Neuron (in vitro differentiated cells): ENCODE data around the gene PBRM1.

Source experiments
- H2AFZ ChIP-seq: one replicate; pipeline ENCODE4 v1.6.1; 2013; ENCODE audit warnings: low read depth, mild to moderate bottlenecking, inconsistent platforms, low read length, moderate library complexity
- H3K27me3 ChIP-seq: one replicate; pipeline ENCODE4 v1.6.1; 2013; ENCODE audit warnings: low read length; ENCODE audit not compliant: insufficient read depth
- H3K36me3 ChIP-seq: one replicate; pipeline ENCODE4 v1.6.1; 2013; ENCODE audit warnings: low read length; ENCODE audit not compliant: insufficient read depth
- H3K4me1 ChIP-seq: one replicate; pipeline ENCODE4 v1.6.1; 2013; ENCODE audit warnings: low read length; ENCODE audit not compliant: insufficient read depth
- H3K4me3 ChIP-seq: 2 replicates; pipeline ENCODE4 v1.5.1; 2013; ENCODE audit warnings: mild to moderate bottlenecking, low read length, moderate library complexity
- H3K9me3 ChIP-seq: one replicate; pipeline ENCODE4 v1.6.1; 2013; ENCODE audit warnings: low read length

Gene PBRM1

GRCh38 chr3:52633786-52634185 is 51.9 kb downstream of the PBRM1 start:
- Histone ChIP-seq H2AFZ (no peak overlapping the region), H3K9me3 (no peaks in the 10 kb centered on the region), H3K36me3 (peaks cover 72% of the 10 kb centered on the region), H3K4me1 (no peaks in the 10 kb centered on the region), H3K4me3 (no peak overlapping the region), H3K27me3 (no peaks in the 10 kb centered on the region)

GRCh38 chr3:52625041-52625440 is 60.7 kb downstream of the PBRM1 start:
- no peaks in the 10 kb centered on the region for H3K4me1 ChIP-seq
- H3K9me3 ChIP-seq, result no peaks in the 10 kb centered on the region
- H2AFZ ChIP-seq, result no peak overlapping the region
- no peaks in the 10 kb centered on the region for H3K27me3 ChIP-seq
- H3K36me3 ChIP-seq, result peaks cover 72% of the 10 kb centered on the region
- H3K4me3 ChIP-seq, result no peak overlapping the region

GRCh38 chr3:52623234-52623792 is 62.4 kb downstream of the PBRM1 start:
- H3K4me1 ChIP-seq, result no peaks in the 10 kb centered on the region
- H3K9me3 ChIP-seq, result no peaks in the 10 kb centered on the region
- H3K36me3 ChIP-seq, result peaks cover 69% of the 10 kb centered on the region
- no peak overlapping the region for H2AFZ ChIP-seq
- no peaks in the 10 kb centered on the region for H3K27me3 ChIP-seq
- H3K4me3 ChIP-seq, result no peak overlapping the region

- Histone ChIP-seq H3K9me3 (no peaks in the 10 kb centered on the region), H3K4me3 (no peak overlapping the region), H2AFZ (no peak overlapping the region), H3K4me1 (no peaks in the 10 kb centered on the region), H3K36me3 (peaks cover 67% of the 10 kb centered on the region), H3K27me3 (no peaks in the 10 kb centered on the region)
These were observed 65.1 kb downstream of the PBRM1 start for GRCh38 chr3:52620580-52620979.

- Histone ChIP-seq H3K4me3 (no peak overlapping the region), H2AFZ (no peak overlapping the region), H3K27me3 (no peaks in the 10 kb centered on the region), H3K36me3 (peaks cover 86% of the 10 kb centered on the region), H3K4me1 (no peaks in the 10 kb centered on the region), H3K9me3 (no peaks in the 10 kb centered on the region)
These were observed 70.5 kb downstream of the PBRM1 start for GRCh38 chr3:52615166-52615565.

GRCh38 chr3:52614689-52615088 is 71.0 kb downstream of the PBRM1 start:
- H3K36me3 ChIP-seq, result peaks cover 84% of the 10 kb centered on the region
- H3K9me3 ChIP-seq, result no peaks in the 10 kb centered on the region
- no peak overlapping the region for H3K4me3 ChIP-seq
- H3K27me3 ChIP-seq, result no peaks in the 10 kb centered on the region
- no peak overlapping the region for H2AFZ ChIP-seq
- no peaks in the 10 kb centered on the region for H3K4me1 ChIP-seq

GRCh38 chr3:52609316-52609815 is 76.3 kb downstream of the PBRM1 start:
- H3K4me1 ChIP-seq, result no peaks in the 10 kb centered on the region
- no peaks in the 10 kb centered on the region for H3K27me3 ChIP-seq
- peaks cover 87% of the 10 kb centered on the region for H3K36me3 ChIP-seq
- H3K4me3 ChIP-seq, result no peak overlapping the region
- peaks cover 2% of the 10 kb centered on the region for H3K9me3 ChIP-seq
- H2AFZ ChIP-seq, result no peak overlapping the region

- Histone ChIP-seq H3K36me3 (peaks cover 86% of the 10 kb centered on the region), H2AFZ (no peak overlapping the region), H3K4me1 (no peaks in the 10 kb centered on the region), H3K27me3 (no peaks in the 10 kb centered on the region), H3K4me3 (no peak overlapping the region), H3K9me3 (peaks cover 4% of the 10 kb centered on the region)
These were observed 77.4 kb downstream of the PBRM1 start for GRCh38 chr3:52608337-52608736.

GRCh38 chr3:52606373-52607085 is 79.2 kb downstream of the PBRM1 start:
- no peaks in the 10 kb centered on the region for H3K4me1 ChIP-seq
- H2AFZ ChIP-seq, result no peak overlapping the region
- no peak overlapping the region for H3K4me3 ChIP-seq
- H3K36me3 ChIP-seq, result peaks cover 89% of the 10 kb centered on the region
- H3K27me3 ChIP-seq, result no peaks in the 10 kb centered on the region
- peaks cover 19% of the 10 kb centered on the region for H3K9me3 ChIP-seq

GRCh38 chr3:52600258-52600657 is 85.5 kb downstream of the PBRM1 start:
- H2AFZ ChIP-seq, result no peak overlapping the region
- no peak overlapping the region for H3K4me3 ChIP-seq
- H3K4me1 ChIP-seq, result no peaks in the 10 kb centered on the region
- peaks cover 82% of the 10 kb centered on the region for H3K36me3 ChIP-seq
- no peaks in the 10 kb centered on the region for H3K27me3 ChIP-seq
- H3K9me3 ChIP-seq, result peaks cover 37% of the 10 kb centered on the region

- peaks cover 75% of the 10 kb centered on the region for H3K36me3 ChIP-seq
- H3K9me3 ChIP-seq, result peaks cover 23% of the 10 kb centered on the region
- H3K4me3 ChIP-seq, result no peak overlapping the region
- H2AFZ ChIP-seq, result no peak overlapping the region
- H3K4me1 ChIP-seq, result no peaks in the 10 kb centered on the region
- no peaks in the 10 kb centered on the region for H3K27me3 ChIP-seq
These were observed 89.0 kb downstream of the PBRM1 start for GRCh38 chr3:52596658-52597265.

GRCh38 chr3:52593103-52593502 is 92.6 kb downstream of the PBRM1 start:
- H3K9me3 ChIP-seq, result peaks cover 5% of the 10 kb centered on the region
- no peaks in the 10 kb centered on the region for H3K27me3 ChIP-seq
- no peaks in the 10 kb centered on the region for H3K4me1 ChIP-seq
- H3K36me3 ChIP-seq, result peaks cover 63% of the 10 kb centered on the region
- no peak overlapping the region for H2AFZ ChIP-seq
- no peak overlapping the region for H3K4me3 ChIP-seq

- no peaks in the 10 kb centered on the region for H3K4me1 ChIP-seq
- H2AFZ ChIP-seq, result no peak overlapping the region
- peaks cover 75% of the 10 kb centered on the region for H3K36me3 ChIP-seq
- no peak overlapping the region for H3K4me3 ChIP-seq
- H3K27me3 ChIP-seq, result no peaks in the 10 kb centered on the region
- H3K9me3 ChIP-seq, result no peaks in the 10 kb centered on the region
These were observed 111.4 kb downstream of the PBRM1 start for GRCh38 chr3:52574056-52574965.
